Progenitor cell of endocrine pancreas (in vitro differentiated cells): ENCODE data around the gene CDO1. TPM values are rescaled to one million over a fixed set of nuclear protein-coding genes. Genes with fewer than 3 reads are reported as not detected.
"Not testable (repeated sequence)": the region's sequence is repeated elsewhere in the genome, so short reads cannot be mapped to it uniquely, and the experiment has no call there.

Experiments
- DNase-seq: peaks from one replicate; pipeline ENCODE4 v3.0.0; 2021; ENCODE audit warnings: low spot score; ENCODE audit not compliant: unreplicated experiment
- H3K27ac Mint-ChIP-seq: 2 replicates; pipeline ENCODE4 v1.8.0; 2021; ENCODE audit warnings: mild to moderate bottlenecking, moderate library complexity, mixed read lengths
- H3K27me3 Mint-ChIP-seq: 2 replicates; pipeline ENCODE4 v1.8.0; 2021; ENCODE audit warnings: mixed read lengths
- H3K36me3 Mint-ChIP-seq: 2 replicates; pipeline ENCODE4 v1.8.0; 2022; ENCODE audit warnings: mixed read lengths; ENCODE audit not compliant: insufficient read depth
- H3K4me1 Mint-ChIP-seq: 2 replicates; pipeline ENCODE4 v1.8.0; 2021; ENCODE audit warnings: low read depth, mixed read lengths
- H3K4me3 Mint-ChIP-seq: 2 replicates; pipeline ENCODE4 v1.8.0; 2021; ENCODE audit warnings: low read depth, mild to moderate bottlenecking, moderate library complexity, mixed read lengths
- H3K9me3 Mint-ChIP-seq: 2 replicates; pipeline ENCODE4 v1.8.0; 2021; ENCODE audit warnings: low read depth, mixed read lengths
- total RNA-seq: library from RNA; stranded (reverse); gene quantifications from 2 replicates; pipeline ENCODE4 v1.2.1, GENCODE V29; 2021
- TF ChIP-seq, protein P1 (sequence below): fragments of 200-600 bp; sonication (generic); IDR thresholded peaks from one replicate; pipeline ENCODE4 v1.5.0; 2021; ENCODE audit warnings: antibody characterized with exemption, mild to moderate bottlenecking; ENCODE audit not compliant: unreplicated experiment

Gene CDO1
- total RNA-seq, 1 donor from 2014 or later, result 25.1 TPM

DNA sequence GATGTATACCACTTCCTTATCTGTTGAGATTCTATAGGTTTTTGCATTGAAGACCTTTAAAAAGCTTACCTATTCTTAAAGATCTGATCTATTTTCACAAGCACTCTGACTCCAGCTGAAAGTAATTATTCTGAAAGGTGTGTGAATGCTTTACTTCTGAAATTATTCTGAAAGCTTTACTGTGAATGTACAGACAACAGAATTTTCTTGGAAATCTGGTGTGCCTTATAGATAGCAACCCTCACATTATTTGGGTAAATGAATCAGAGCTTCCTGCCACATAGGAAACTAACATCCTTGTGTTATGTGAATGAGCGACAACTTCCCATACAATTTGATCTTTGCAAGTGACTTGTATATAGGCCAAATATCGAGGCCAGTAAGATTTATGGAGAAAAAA is 6.5 kb downstream of the CDO1 start:
- H3K9me3 Mint-ChIP-seq, result no peaks in the 10 kb centered on the region
- TF ChIP-seq, protein P1, sequence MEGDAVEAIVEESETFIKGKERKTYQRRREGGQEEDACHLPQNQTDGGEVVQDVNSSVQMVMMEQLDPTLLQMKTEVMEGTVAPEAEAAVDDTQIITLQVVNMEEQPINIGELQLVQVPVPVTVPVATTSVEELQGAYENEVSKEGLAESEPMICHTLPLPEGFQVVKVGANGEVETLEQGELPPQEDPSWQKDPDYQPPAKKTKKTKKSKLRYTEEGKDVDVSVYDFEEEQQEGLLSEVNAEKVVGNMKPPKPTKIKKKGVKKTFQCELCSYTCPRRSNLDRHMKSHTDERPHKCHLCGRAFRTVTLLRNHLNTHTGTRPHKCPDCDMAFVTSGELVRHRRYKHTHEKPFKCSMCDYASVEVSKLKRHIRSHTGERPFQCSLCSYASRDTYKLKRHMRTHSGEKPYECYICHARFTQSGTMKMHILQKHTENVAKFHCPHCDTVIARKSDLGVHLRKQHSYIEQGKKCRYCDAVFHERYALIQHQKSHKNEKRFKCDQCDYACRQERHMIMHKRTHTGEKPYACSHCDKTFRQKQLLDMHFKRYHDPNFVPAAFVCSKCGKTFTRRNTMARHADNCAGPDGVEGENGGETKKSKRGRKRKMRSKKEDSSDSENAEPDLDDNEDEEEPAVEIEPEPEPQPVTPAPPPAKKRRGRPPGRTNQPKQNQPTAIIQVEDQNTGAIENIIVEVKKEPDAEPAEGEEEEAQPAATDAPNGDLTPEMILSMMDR, result no peak
- H3K36me3 Mint-ChIP-seq, result peaks cover 32% of the 10 kb centered on the region
- no peak overlapping the region for H3K4me3 Mint-ChIP-seq
- H3K27me3 Mint-ChIP-seq, result peaks cover 14% of the 10 kb centered on the region
- DNase-seq, result no peak
- peaks cover 18% of the 10 kb centered on the region for H3K4me1 Mint-ChIP-seq
- H3K27ac Mint-ChIP-seq, result no peak overlapping the region

DNA sequence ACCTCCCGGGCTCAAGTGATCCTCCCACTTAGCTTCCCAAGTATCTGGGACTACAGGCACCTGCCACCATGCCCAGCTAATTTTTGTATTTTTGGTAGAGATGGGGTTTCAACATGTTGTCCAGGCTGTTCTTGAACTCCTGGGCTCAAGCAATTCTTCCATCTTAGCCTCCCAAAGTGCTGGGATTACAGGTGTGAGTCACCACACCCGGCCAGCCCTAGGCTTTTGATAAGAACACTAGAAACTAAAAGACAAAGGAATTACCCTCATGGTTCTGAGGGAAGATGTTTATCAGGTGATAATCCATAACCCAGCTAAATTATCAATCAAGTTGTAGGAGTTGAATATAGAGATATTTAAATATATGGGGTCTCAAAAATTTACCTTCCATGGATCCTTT is 8.4 kb downstream of the CDO1 start:
- H3K4me3 Mint-ChIP-seq, H3K27ac Mint-ChIP-seq, H3K27me3 Mint-ChIP-seq, DNase-seq, H3K9me3 Mint-ChIP-seq: not testable (repeated sequence)
- Mint-ChIP-seq H3K36me3 (peaks cover 40% of the 10 kb centered on the region), H3K4me1 (peaks cover 10% of the 10 kb centered on the region)

DNA sequence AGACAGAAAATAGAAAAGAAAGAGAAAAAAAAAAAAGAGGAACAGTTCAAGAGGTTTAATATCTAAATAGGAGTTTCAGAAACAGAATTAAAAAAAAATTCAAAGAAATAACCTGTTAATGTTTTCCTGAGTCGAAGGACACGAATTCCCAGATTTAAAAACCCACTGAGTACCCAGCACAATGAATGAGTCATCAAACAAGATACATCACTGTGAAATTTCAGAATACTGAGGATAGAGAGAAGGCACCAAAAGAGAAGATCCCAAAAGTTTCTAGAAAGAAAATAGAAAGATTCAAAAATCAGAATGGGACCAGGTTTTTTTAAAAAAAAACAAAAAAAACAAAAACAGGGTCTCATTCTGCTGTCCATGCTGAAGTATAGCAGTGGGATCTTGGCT is 8.8 kb downstream of the CDO1 start:
- Mint-ChIP-seq H3K4me1 (peaks cover 10% of the 10 kb centered on the region), H3K36me3 (peaks cover 38% of the 10 kb centered on the region), H3K9me3 (no peaks in the 10 kb centered on the region), H3K4me3 (no peak overlapping the region), H3K27ac (no peak overlapping the region), H3K27me3 (no peaks in the 10 kb centered on the region)
- TF ChIP-seq, protein P1, result no peak
- DNase-seq, result no peak

DNA sequence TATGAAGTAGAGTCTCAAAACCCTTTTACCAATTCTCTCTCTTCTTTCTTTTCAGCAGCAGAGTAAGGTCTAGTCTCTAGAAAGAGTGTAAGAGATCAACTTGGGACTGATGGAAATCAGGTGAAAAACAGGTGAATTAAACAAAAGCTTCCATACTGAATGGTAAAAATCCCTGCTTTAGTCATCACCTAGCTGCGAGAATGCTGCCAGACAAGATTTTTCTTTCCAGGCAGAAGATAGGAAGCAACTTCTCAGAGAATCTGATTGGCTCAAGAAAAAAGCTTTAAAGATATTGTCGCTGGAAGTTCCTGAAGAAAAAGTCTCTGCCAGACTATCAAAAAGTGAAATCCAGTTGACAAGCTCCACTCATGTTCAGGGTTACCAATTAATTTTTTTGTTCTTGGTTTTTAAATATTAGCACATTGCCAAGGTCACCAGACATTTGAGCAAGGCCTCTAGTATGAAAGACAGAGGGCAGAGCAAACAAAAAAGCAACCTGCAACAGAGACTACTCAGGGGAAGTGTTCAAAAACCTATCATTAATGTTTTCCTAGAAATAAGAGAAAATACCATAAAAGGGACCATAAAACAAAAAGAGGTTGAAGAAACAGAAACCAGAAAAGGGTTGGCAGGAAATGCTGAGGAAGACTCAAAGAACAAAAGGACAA is 9.3 kb downstream of the CDO1 start:
- DNase-seq, result no peak
- H3K36me3 Mint-ChIP-seq, result peaks cover 36% of the 10 kb centered on the region
- H3K27ac Mint-ChIP-seq, result no peak overlapping the region
- TF ChIP-seq, protein P1, result no peak
- no peak overlapping the region for H3K4me3 Mint-ChIP-seq
- H3K27me3 Mint-ChIP-seq, result no peaks in the 10 kb centered on the region
- H3K4me1 Mint-ChIP-seq, result peaks cover 10% of the 10 kb centered on the region
- no peaks in the 10 kb centered on the region for H3K9me3 Mint-ChIP-seq

DNA sequence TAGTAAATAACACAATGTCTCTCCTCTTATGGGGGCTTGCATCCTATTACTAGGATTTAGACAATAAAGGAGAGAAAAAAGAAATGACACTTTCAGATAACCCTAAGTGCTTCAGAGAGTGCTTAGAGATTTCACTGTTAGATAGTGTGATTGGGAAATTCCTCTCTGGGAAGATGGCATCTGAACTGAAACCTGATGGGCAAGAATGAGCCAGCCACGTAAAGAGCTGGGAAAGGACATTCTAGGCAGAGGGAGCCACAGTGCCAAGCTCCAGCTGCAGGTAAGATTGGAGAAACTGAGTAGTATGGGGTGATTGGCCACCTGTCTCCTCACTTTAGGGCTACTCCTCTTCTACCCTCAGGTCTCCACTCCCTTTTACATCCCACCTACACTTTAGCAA is 14.5 kb downstream of the CDO1 start:
- H3K4me1 Mint-ChIP-seq, result peaks cover 6% of the 10 kb centered on the region
- H3K9me3 Mint-ChIP-seq, result no peaks in the 10 kb centered on the region
- peaks cover 22% of the 10 kb centered on the region for H3K36me3 Mint-ChIP-seq
- TF ChIP-seq, protein P1, result no peak
- no peaks in the 10 kb centered on the region for H3K27me3 Mint-ChIP-seq
- no peak overlapping the region for H3K27ac Mint-ChIP-seq
- DNase-seq, result no peak
- H3K4me3 Mint-ChIP-seq, result no peak overlapping the region

DNA sequence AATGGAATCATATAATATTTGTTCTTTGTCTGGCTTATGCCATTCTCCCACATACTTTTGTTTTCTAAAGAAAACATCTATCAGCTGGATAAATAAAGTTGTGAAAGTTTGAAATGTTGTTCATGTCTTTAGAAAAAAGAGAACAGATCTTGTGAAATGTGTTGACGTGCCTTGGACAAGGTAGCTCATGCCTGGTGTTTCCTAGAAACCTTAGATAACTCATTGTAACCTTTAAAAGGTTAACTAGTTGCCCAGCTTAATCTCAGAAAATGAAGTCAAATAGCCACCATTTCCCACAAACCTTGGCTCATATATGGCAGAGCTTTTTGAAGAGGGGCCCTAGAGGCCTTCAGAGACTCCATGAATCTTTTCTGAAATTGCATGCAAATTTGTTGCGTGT is 15.3 kb downstream of the CDO1 start:
- no peak overlapping the region for H3K27ac Mint-ChIP-seq
- no peaks in the 10 kb centered on the region for H3K27me3 Mint-ChIP-seq
- TF ChIP-seq, protein P1, result no peak
- DNase-seq, result no peak
- no peaks in the 10 kb centered on the region for H3K9me3 Mint-ChIP-seq
- H3K4me1 Mint-ChIP-seq, result no peaks in the 10 kb centered on the region
- H3K4me3 Mint-ChIP-seq, result no peak overlapping the region
- peaks cover 17% of the 10 kb centered on the region for H3K36me3 Mint-ChIP-seq
